GM21367 (cell line): Measurements from ENCODE around the gene ACTRT2.

Experiments used
- ATAC-seq: cut with Tn5 transposase; IDR thresholded peaks from one replicate; pipeline ENCODE4 v1.9.1; 2021; ENCODE audit not compliant: unreplicated experiment

ACTRT2 gene

DNA sequence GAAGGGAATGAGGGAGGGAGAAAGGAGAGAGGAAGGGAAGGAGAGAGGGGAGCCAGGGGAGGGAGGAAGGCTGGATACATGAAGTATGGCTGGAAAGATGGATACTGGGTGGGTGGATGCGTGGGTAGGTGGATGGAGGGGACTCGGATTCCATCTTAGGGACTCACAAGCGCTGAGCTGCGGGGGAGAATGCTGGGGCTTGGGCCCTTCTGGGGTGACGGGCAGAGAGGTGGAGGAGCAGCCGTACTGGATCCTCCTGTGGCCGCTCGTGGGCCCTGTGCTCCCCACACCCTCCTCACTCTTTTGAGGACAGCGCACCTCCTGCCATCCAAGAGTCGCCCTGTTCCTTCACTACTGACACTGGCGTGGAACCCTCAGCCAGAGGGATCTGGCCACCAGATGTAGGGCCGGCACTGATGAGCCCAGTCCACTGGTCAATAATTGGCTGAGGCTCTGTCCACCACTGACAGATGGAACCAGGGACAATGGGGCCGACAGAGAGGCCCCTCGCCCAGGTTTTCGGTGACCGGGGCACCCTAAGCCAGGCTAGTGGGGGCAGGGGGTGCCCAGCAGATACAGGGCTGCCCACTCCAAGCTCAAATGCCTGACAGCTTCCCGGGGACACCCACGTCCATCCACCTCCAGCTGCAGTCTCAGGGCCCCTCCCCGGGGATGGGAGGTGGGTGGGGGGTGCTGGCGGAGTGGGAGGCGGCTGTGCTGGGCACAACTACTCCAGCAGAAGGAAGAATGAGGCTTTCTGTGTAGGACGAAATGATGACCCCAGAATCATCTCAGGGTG is 4.4 kb upstream of the ACTRT2 start:
- ATAC-seq, result no peak

DNA sequence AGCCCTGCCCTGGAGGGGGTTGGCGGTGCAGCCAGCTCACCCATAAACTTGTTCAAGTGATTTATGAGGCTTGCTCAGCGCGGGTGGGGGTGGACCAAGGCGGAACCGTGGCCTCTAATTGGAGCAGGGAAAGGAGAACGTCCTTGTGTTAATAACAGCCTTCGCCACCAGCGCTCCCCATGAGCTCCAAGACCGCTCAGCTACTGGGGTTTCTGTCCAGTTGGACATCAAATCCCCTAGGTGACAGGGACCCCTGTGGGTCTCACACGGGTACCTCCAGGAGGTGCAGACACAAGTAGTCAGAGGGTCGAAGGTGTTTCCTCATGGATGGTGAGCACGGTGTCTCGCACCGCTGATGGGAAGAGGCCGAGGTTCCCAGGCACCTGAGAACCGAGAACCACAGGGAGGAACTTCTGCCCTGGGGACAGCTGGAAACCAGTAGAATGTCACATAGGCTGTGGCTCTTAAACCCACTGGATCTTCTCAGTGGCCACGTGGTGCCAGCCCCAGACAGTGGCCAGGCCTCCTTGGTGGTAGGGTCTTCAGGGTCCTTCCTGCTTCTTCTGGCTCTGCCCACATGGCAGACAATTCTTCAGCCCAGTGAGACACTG is 3.7 kb upstream of the ACTRT2 start:
- no peak for ATAC-seq

DNA sequence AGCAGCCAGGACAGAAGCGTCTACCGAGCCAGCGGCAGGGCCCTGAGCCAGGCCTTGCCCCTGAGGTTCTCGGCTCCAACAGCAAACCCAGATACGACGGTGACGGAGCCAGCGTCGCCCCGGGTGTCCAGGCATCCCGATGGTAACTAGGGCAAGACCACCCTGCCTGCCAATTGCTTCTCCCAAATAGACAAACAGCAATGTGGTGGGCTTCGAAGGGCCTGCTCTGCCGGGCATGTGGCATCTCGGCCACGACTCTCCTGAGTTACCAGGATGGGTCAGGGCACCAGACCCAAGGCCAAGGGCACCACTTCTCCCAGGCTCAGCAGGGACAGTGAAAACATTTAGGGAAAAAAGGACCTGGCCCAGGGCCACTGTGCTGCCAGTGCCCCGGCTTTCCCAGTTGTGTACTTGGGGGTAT is 3.2 kb upstream of the ACTRT2 start:
- no peak for ATAC-seq

DNA sequence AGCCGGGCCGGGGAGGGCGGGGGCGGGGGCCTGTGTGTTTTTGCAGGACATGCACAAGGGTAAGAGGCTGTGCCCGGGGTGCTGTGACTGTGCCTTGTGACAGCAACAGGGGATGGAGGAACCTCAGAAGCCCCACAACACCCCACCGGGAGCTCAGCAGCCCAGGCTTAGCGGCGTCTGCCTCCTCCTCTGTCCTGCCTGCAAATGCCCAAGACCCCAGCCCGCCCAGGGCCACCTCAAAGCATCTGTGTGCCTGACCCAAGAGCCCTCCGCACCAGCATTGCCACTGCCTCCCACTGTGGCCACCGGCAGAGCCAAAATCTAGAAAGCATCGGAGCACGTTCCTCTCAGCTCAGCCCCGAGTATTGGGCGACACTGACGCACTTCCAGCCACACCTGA is 2.7 kb upstream of the ACTRT2 start:
- ATAC-seq, result no peak

DNA sequence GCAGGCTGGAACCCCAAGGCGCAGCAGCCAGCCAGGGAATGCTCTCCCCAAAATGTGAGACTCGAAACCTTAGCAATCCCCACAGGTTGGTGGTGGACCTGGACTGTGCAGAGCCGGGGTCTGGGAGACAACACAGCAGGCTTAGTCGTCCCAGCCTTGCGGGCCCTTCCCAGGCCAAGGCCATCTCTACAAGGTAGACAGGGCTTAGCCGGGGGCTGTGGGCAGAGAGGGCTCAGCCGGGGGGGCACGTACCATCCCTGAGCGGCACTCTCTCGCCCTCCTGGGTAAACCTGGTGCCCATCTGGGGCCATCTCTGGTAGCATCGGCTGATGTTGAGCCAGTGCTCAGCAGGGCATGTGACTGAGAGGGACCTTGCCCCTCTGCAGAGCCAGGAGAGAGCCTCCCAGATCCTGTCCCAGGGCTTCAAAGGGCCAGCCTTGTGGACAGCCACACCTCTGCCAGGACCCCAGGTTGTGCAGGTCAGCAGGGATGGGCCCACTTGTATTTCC is 2.2 kb upstream of the ACTRT2 start:
- no peak for ATAC-seq

DNA sequence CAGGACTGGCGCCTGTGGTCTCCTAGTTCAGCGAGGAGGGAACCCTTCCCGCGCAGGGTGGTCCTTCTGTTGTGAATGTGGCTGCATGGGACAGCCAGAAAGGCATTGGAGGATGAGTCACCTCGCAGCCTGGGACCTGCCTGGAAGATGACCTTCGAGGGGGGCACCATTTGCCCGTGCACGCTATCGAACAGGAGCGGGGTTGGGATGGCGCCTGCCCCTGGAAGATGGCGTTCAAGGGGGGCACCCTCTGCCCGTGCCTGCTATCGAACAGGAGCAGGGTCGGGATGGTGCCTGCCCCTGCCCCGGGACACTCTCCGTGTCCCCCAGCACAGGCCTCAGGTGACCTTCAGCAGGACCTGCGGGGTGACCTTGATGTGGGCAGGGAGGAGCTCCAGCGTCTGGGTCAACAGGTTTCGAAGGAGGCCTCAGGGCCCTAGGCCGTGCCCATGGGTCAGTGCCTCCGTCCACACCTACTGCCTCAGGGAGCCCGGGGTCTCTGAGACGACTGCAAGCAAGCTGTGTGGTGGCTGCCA is 1.7 kb upstream of the ACTRT2 start:
- ATAC-seq, result no peak

DNA sequence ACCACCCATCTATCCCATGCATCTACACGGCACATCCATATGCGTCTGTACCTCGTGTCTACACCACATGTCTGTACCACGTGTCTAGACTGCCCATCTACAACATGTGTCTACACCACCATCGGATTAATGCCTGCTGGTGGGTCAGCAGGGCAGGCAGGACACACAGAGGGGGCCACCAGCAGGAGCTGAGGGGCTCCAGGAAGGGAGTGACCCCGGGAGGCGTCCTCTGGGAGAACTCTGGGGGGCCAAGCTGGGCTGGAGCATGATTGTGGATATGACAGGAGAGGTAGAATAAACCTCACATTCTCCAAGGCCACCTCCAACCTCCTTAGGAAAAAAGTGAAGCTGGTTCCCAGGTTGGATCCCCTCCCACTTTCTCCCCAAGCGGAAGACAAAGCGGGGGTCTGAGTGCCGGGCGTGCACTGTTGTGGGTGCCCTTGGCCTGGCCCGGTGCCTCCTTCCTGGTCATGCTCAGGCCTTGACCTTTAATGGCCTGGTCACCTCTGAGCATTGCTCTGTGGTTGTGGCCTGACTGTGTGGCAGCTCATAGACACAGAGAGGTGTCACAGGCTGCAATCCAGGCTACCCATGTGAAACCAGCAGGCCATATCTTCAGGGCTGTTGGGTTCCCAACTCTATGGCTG is 881 bp upstream of the ACTRT2 start:
- no peak for ATAC-seq

DNA sequence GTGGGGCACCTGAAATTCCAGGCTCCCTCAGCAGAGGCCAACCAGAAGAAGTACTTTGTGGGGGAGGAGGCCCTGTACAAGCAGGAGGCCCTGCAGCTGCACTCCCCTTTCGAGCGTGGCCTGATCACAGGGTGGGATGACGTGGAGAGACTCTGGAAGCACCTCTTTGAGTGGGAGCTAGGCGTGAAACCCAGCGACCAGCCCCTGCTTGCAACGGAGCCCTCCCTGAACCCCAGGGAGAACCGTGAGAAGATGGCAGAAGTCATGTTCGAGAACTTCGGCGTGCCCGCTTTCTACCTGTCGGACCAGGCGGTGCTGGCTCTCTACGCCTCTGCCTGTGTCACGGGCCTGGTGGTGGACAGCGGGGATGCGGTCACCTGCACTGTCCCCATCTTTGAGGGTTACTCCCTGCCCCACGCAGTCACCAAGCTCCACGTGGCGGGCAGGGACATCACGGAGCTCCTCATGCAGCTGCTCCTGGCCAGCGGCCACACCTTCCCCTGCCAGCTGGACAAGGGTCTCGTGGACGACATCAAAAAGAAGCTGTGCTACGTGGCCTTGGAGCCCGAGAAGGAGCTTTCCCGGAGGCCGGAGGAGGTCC is 634 bp downstream of the ACTRT2 start:
- ATAC-seq, result no peak

DNA sequence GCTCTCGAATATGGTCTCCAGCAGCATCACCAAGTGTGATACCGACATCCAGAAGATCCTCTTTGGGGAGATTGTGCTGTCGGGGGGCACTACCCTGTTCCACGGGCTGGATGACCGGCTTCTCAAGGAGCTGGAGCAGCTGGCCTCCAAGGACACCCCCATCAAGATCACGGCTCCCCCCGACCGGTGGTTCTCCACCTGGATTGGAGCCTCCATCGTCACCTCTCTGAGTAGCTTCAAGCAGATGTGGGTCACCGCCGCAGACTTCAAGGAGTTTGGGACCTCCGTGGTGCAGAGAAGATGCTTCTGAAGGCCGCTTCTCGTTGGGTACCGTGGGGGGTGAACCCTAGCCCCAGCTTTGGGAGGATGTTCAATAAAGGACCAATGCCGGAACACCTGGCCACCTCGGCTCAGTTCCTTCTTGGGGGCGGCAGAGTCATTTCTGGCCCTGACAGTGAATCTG is 1.3 kb downstream of the ACTRT2 start:
- ATAC-seq, result no peak

DNA sequence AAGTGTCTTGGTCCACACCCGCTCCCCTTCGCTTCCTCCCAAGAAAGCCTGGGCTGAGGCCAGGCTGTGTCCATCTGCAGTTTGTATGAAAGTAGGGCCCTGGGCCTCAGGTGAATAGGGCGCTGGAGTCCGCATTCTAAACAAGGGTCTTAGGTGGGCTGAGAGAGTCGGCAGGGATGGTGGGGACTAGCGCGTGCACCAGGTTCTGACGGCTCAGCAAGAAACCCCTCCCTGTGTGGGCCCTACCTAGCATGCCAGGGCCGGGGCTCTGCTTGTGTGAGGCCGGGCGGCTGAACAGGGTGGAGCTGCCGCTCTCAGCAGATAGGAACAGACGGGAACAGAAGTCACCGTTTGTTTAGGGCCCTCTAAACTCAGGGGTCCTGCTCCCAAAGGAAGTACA is 1.7 kb downstream of the ACTRT2 start:
- no peak for ATAC-seq

DNA sequence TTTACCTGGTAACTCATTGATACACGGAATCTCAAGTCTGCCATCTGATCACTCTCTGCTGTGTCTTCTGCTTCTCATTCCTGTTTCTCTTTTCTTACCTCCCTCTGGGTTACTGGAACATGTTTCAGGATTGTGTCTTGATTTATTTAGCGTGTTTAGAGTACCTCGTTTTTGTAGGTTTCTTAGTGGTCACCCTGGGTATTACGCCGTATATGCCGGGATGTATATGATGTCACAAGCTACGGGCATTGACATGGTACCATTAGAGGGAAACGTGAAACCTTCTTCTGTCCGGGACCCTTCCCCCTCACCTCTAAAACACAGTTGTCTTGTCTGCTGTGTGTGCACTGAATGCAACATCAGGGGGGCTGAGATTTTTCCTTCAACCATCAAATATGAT is 2.8 kb downstream of the ACTRT2 start:
- no peak for ATAC-seq

DNA sequence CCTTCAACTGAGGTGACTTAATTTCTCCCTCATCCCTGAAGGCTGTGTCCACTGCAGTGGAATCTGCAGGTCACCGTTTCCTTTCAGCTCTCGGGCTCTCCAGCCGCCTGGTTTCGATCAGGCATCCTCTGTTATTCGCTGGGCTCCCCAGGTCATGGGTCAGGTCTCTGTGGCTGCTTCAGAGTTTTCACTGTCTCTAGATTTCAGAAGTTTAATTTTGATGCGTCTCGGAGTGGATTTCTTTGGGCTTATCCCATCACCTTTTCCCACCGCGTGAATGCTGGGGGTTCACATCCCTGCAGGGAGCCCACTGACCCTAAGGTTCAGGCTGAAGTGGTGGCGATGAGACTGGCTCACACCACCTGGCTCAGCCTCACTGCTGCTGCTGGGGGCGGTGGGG is 3.3 kb downstream of the ACTRT2 start:
- no peak for ATAC-seq

DNA sequence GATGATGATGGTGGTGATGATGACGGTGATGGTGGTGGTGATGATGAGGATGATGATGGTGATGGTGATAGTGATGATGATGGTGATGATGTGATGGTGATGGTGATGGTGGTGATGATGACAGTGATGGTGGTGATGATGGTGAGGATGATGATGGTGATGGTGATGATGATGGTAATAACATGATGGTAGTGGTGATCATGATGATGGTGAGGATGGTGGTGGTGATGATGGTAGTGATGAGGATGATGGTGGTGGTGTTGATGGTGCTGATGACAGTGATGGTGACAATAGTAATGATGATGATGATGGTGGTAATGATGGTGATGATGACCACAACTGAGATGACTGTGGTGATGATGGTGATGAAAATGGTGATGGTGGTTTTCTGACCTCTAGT is 4.9 kb downstream of the ACTRT2 start:
- no peak for ATAC-seq

DNA sequence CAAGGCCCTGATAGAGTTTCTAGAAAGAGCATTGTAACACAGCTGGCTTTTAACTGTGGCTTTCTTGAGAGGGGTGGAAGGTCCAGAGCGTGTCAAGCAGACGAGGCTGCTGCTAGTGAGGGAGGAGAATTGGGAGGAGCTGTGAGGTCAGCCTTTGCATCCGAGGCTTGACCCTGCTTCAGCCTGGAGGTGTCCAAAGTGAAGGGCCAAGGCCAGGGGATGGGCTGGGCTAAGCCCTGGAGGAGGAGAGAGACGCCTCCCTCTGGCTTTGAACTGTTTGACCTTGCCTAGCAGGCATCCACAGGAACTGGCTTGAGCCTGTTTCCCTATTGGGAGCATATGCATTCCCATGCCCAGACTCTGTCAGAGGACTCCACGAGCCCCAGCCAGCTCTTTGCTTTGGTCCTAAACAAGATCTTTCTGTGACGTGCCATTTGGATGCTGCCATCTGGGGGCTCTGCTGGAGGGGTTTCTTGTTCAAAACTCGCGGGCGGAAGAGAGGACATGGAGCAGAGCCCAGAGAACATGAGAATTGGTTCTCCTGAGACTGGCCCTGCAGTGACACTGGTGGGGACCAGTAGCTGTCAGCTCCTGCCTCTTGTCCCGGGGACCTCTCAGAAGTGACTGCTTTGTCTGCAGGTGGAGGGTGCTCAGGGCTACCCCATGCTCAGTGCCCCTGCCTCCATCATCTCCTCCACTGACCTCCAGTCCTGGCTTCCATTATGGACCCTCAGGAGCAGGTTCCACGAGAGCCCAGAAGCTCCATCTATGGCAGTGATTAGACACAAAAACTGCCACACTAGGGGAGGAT is 5.5 kb downstream of the ACTRT2 start:
- no peak for ATAC-seq

DNA sequence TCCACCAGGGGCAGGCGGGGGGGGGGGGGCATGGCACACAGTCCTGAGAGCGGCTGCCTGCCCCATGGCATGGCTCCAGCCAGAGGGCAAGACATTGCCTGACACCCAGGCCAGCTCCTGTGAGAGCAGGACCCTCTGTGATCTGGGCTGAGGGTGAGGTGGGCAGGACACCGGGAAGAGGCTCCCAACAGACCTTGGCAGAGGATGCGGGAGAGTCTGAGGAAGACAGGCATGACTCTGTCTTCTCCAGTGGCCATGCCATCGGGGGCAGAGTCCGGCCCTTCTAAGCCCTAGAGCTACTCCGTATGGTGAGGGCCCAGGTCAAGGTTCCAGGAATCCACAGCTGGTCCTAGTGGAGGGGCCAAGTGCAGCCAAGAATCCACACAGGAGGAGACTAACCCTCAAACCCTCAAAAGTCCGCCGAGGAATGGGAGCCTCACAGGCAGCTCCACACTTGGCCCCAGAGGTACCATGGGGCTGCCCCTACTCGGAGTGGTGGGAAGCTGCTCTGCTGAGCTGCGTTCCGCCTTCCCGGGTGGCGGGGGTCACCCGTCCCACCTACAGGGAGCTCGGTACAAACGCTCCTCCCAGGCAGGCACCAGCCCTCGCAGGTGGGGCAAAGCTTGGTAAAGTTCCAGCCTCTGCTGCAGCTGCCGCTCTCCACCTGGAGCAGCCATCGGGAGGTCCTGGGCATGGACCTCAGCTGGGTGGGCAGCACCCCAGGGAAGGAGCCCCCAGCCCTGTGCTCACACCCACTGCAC is 6.5 kb downstream of the ACTRT2 start:
- no peak for ATAC-seq

DNA sequence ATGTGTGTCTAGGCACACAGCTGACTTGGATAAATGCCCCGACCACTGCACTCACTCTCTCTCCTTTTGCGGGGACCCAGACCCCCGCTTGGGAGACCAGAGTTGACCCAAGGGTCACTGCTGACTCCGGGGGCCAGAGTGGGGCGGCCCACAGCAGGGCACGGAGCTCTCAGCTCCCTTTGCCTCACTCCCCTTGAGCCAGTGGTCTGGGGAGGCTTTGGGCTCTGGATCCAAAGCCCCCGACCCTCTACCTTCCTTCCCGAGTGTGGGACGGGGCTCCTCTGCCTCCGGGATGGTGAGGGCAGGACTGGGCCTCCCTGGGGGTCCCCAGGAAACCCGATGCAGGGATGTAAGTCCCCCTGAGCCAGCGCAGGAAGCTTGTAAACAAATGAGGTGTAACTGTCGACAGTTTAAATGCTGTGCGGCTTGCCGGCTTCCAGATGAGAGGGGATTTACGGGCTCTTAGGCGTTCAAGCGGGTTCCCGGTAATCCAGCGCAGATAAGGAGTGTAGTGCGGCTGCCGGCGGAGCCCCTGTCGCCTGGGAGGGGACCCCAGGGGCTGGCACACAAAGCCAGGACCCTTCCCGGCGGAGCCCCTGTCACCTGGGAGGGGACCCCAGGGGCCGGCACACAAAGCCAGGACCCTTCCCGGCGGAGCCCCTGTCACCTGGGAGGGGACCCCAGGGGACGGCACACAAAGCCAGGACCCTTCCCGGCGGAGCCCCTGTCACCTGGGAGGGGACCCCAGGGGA is 7.4 kb downstream of the ACTRT2 start:
- no peak for ATAC-seq

DNA sequence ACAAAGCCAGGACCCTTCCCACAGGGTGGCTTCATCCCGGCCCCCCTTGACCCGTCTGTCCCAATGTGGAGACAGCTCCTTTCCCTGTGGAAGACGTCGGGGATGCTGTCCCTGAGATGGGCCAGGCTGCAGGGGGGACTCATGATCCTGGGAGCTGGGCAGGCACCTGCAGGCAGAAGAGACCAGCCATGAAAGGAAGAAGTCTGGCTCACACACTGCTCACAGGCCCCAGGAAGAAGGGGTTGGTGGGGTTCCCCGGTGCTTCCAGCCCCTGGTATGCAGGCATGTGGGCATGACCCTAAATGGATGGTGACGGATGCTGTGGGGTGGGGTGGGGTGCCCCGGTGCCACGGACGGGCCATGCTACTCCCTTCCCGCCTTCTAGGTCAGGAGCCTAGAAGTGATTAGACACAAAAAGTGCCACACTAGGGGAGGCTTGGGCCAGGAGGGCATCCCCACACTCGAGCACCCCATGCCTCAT is 8.3 kb downstream of the ACTRT2 start:
- ATAC-seq, result no peak

DNA sequence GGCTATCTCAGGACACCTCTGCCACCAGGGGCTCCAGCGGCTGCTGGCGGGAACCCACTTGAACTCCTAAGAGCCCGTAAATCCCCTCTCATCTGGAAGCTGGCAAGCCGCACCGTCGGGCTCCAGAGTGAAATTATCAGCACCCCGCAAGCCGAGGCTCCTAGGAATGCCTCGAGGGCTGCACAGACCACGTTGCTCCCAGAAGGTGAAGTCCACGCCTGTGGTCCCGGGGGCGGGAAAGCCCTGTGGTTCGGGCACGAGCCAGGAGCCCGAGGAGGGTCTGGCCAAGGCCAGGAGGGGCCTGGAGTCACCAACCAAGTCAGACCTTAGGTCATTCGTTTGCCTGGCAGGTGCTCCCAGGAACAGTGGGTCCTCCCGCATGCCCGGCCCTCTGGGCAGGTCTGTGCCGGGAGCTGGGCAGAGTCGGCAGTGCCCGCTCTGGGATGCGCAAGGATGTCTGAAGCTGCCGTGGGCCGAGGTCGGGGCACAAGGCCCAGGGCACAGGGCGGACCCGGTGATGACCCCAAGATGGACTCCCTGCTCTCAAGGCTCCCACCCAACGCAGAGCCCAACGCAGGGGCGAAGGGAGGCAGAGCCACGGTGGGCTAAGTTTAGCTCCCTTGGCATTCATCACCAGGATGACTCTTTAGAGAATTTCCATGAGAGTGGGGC is 8.9 kb downstream of the ACTRT2 start:
- no peak for ATAC-seq
